Islet of Langerhans (tissue), 1 donor: ENCODE measurements around the gene NSFL1C.
"Not testable (repeated sequence)": the region's sequence is repeated elsewhere in the genome, so short reads cannot be mapped to it uniquely, and the experiment has no call there.

ENCODE experiments used
- FAIRE-seq: peaks from one replicate; lab custom pipeline; 2011; peaks lifted over from hg19 to GRCh38; lab: Jason Lieb, UNC

NSFL1C gene

DNA sequence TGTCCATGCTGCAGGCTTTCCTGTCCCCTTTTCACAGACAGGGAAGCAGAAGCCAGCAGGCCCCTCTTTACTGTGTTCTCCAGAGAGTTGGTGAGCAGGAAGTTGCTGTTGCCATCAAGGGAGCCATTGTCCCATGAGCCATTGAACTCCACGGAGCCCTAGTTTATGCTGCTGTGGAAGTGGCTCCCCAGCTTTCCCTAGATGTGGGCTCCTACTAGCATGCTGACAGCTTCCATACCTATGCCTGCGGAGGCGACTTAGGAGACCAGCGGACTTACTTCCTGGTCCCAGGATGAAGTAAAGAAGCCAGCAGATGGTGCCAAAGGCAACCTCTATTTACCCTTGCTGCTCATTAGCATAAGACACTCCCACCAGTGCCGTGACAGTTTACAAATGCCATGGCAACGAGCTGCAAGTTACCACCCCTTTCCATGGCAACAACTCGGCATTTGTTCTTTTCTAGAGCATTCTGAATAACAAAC, 43.0 kb downstream of the NSFL1C start:
- FAIRE-seq, result no peak

DNA sequence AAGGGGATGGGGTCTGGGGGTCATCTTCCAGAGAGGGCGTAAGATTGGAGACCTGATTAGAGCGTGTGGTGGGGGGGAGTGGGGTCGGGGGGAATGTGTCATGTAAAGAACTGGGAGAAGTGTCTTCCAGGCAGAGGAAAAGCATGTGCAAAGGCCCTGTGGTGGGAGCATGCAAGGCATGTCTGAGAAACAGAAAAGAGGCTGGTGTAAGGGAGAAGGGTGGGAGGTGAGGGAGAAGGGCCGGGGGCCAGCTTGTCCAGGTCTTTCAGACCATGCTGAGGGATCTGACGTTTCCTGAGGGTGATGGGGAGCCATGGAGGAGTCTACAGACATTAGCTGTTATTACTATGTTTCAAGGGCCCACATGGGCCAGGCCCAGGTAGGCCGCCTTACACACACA, 43.4 kb downstream of the NSFL1C start:
- no peak for FAIRE-seq

DNA sequence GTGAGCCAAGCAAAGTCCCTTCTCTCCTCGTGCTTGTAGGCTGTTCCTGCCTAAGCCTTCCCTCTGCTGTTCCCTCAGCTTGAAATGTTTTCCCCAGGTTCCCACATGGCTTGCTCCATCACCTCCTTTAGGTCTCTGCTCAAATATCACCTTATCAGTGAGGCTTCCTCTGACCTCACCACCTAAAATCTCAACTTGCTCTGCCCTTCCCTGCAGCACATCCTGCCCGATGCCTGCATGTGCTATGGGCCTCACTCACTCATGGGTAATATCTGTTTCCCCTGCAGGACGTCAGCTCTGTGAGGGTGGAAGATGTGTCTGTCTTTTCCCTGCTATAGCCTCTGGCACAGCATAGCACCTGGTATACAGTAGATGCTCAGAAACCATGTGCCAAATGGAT, 43.9 kb downstream of the NSFL1C start:
- FAIRE-seq, result no peak

DNA sequence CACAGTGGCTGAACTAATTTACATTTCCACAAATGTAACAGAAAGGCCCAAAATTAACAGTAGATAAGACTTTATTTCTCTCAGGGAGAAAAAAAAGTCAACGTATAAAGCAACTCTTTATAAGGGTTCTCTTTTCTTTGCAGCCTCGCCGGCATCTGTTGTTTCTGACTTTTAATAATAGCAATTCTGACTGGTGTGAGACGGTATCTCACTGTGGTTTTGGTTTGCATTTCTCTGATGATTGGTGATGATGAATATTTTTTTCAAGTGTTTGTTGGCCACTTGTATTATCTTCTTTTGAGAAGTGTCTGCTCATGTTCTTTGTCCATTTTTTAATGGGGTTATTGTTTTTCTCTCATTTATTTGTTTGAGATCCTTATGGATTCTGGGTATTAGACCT, 46.6 kb downstream of the NSFL1C start:
- no peak for FAIRE-seq

DNA sequence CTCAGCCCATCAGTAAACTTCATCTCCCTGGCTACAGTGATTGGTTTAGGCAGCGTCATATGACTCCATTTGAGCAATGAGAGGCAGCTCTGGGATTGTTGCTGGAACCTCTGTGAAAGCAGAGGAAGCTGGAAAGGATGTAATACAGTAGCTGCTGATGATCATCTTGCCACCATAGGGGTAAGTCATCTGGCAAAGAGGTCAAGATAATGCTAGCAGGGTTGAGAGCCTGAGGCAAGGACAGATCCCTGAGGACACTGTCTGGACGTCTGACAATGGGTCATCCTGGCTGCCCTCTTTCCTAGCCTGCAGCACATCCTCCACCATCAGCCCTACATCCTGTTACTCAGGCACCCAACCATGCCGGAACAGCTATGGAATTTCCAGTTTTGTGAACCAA, 48.3 kb downstream of the NSFL1C start:
- no peak for FAIRE-seq

DNA sequence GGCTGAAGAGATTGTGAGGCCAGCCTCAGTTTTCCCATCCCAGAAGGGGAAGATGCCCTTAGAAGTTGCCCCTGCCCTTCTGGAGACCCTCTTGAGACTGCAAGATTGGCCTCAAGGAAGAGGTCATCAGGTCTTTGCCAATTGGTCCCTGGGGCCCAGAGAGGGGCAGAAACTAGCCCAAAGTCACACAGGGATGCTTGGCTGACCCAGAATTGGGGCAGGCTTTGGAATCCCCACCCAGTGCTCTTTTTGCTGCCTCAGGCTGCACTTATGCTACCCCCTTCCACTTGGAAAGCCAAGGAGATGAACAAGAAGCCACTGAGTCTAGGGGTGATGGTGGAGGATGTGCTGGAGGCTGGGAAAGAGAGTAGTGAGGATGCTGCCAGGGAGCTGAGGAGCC, 48.9 kb downstream of the NSFL1C start:
- no peak for FAIRE-seq

DNA sequence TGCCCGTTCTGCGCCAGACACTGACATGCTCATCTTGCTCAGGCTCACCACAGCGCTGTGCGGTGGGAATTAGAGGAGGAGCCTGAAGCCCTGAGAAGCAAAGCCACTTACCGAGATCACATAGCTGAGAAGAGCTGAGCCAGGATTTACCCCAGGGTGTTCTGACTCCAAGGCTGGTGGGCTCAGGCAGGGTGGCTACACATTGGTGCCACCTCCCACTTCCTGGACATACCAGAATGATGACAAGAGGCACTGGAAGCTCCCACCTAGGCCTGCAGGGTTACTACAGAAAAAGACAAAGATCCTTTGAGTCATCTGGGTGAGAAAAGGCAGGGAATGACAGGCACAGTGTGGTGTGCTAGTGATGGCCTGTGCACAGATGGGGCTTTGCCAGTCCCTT, 49.4 kb downstream of the NSFL1C start:
- FAIRE-seq, result no peak

DNA sequence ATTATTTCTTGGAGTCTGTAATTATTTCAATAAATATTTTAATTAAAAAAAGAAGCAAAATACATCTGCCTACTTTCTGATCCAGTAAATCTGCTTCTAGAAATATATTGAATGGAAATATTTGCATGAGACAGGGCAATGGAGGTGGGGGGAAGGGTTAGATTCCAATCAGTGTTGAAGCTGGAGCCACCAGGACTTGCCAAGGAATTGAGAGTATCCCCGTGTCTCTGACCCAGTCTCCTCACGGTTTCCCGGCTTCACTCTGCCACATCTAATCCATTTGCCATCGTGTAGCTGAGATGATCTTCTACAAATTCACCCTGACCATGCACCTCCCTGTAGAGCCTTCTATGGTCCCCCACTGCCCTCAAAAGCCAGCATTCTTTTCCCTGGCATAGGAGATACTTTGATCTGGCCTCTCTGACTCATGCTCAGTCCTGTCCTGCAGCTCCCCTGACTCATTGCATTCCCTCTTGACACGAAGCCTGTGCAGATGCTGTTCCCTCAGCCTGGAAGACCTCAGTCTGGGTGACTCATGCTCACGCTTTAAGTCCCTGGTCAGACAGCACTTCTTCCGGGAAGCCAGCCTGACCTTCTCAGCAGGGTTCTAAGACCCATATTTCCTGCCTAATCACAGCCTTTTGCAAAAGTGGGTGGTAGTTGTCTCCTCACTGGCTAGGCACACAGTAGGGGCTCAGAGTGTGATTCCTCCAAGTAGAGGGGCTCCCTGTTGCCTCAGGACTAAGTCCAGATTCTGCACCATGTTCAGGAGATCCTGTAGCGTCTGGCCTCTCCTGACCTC, 50.8 kb downstream of the NSFL1C start:
- no peak for FAIRE-seq

DNA sequence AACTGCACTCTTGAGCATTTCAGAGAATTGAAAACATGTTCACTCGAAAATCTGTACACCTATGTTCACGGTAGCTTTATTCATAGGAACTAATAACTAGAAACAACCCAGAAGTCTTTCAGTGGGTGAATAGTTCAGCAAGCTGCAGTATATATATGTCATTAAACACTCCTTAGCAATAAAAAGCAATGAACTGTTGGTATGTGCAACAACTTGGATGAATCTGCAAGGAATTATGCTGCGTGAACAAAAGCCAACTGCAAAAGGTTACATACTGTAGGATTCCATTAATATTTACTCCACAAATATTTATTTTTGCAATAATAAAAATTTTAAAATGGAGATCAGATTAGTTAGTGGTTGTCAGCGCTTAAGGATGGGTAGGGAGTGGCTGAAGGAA, 51.7 kb downstream of the NSFL1C start:
- no peak for FAIRE-seq

DNA sequence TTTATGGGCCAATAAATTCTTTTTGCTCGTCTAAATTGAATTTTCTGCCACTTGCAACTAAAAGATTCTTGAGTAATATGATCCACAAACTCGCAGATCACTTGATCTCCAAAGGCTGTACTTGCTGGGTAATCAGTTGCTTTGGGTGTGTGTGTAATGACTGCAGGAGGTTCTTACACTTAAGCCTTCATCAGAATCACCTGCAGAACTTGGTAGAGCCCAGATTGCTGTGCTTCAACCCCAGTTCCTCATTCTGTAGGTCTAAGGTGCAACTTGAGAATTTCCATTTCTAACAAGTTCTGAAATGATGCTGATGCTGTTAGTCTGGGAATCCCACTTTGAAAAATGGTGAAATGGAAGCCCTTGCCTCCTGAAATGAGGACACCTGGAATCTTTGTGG, 60.8 kb downstream of the NSFL1C start:
- FAIRE-seq, result no peak

DNA sequence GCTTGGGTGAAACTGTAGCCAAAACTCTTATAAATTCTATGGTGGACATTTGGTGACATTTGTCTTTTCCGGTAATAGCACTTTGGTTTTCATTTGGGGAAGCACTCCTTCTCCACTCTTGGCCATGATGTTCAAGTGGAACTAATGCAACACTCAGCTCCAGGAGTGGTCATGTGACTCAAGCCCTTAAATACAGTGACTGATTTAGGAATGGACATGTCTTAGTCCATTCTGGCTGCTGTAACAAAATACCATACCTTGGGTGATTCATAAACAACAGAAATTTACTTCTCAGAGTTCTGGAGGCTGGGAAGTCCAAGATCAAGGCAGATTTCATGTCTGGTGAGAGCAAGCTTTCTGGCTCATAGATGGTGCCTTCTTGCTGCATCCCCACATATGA, 63.0 kb downstream of the NSFL1C start:
- FAIRE-seq, result no peak

DNA sequence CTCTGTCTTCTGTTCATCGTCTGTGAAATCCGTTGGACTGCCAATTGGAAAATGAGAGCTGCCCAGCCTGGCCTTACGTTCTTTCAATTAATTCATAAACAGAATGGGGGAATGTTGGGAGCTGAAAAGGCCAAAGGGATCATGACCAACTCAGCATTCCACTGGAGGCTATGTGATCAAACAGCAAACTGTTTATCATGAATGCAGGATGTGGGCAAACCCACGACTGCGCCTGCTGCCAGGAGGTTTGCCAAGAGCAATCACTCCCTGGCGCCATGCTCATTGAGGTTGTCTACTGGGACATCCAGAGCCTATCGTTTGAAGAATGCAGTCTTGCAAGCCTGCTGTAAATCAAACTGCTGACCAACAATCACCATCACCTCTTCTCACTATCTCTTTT, 64.5 kb downstream of the NSFL1C start:
- no peak for FAIRE-seq

DNA sequence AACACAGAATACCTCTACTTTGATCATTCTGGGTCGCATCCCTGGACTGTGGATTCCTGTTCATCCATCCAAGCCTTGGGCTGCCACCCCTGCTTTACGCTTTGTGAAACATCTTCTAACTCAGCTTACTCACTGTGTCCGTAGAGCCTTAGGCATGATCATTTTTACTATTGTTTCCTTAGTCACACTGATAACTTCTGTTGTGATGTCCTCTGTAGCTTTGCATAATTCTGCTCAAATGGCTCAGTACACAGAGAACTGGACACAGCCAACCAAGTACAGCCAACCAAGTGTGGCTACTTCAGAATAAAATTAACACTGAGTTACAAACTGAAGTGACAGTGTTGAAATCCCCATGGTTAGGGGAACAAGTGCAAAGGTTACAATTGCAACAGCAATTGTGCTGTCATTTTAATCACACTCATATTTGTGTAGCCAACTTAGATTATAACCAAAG, 65.2 kb downstream of the NSFL1C start:
- FAIRE-seq, result no peak

DNA sequence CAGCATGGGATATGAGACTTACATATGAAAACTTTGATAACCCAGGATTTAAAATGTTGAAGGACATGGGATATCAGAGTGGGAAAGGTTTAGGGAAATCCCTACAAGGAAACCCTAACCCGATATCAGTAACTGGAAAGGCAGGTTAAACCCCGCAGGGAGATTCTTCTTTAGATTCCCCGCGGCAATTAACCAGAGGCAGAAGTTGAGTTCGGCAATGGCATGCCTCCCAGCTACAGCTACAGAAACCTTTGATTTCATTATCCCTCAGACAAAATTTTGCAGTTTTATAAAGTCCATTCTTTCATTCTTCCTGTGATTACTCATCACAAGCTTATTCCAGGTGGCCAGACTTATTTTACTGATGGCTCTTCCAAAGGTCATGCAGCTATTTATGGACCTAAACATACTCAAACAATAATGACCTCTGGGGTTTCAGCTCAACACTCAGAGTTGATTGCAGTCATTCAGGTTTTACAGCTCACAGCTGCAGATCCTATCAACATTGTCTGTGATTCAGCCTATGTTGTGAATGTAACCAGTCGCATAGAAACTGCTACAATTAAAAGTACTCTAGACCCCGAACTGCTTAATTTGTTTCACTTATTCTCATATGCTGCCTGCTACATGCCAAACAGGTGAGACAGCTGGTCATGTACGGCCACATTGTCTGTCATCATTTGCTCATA, 66.8 kb downstream of the NSFL1C start:
- FAIRE-seq, result not testable (repeated sequence)

DNA sequence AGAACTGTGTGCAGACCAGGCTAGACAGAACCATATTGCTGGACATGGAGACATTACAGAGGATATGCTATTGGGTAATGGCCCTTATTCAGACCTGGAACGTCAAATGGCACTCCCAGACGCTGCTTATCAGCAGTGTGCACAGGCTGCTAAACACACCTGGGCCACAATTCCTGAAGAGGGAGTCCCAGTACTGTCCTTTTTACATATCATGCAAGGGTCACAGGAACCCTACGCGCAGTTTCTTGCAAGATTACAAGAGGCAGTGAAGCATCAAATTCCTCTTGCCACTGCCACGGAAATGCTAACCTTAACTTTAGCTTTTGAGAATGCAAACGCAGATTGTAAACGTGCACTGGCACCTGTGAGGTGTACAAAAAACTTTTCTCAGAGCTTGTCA, 68.5 kb downstream of the NSFL1C start:
- FAIRE-seq, result not testable (repeated sequence)

DNA sequence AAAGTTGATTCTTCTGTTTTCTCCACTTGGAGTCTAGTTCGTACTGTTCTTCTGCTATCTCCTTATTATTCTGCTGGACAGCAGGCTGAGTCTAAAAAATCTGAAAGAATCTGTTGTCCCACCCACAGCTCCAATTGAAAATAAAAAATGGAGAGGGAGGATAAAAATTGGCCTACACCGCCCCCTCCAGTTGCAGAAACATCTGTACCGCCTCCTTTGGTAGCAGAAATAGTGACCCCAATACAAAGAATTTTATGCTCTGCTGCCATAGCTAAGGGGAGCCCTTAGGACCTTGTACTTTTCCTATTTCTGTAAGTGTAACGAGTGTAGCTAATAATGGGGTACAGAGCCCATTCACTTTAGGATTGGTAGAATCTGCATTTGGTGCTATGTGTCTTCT, 68.9 kb downstream of the NSFL1C start:
- FAIRE-seq, result no peak

DNA sequence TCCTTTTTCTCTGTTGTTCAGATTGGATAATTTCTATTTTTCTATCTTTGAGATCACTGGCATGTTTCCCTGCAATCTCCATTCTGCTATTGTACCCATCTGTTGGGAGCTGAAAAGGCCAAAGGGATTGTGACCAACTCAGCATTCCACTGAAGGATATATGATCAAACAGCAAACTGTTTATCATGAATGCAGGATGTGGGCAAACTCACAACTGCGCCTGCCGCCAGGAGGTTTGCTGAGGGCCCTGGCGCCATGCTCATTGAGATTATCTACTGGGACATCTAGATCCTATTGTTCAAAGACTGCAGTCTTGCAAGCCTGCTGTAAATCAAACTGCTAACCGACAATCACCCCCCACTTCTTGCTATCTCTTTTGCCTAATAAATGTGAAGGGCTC, 69.9 kb downstream of the NSFL1C start:
- FAIRE-seq, result no peak

DNA sequence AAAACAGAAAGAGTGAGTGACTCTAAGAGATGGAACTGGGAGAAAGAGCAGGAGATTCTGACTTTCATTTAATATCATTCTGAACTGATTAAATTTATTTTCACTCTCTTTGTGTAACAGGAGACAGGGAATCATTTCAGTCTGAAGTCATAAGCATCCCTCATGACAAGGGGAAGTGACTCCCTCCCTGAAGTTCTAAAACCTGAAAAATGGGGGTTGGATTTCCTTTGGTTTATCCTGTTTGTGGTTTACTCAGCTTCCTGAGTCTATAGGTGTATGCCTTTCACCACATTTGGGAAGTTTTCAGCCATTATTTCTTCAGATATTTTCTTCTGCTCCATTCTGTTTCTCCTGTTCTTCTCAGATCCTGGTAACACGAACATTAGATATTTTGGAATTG, 70.4 kb downstream of the NSFL1C start:
- FAIRE-seq, result no peak

DNA sequence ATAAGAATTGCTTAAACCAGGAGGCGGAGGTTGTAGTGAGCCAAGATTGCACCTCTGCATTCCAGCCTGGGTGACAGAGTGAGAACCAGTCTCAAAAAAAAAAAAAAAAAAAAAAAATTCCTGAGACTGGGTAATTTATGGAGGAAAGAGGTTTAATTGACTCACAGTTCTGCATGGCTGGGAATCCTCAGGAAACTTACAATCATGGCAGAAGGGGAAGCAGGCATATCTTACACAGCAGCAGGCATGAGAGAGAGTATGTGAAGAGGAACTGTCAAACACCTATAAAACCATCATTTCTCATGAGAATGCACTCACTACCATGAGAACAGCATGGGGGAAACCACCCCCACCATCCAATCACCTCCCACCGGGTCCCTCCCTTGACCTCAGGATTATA, 72.0 kb downstream of the NSFL1C start:
- FAIRE-seq, result no peak

DNA sequence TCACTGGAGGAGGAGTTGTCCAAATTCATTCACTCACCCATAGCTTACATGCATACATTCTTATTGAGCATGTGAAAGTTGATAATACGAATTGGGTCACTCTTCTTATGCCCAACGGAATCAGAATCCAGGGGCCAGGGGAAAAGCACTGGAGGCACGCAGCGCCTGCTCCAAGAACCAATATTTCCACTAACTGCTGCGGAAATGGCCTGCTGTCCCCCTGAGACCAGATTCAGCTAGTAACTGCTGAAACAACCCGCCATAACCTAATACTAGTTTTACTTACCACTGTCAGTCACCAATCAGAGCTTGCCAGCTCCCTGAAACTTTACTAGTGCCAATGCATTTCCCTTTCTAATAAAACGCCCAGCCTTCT, 73.2 kb downstream of the NSFL1C start:
- no peak for FAIRE-seq

DNA sequence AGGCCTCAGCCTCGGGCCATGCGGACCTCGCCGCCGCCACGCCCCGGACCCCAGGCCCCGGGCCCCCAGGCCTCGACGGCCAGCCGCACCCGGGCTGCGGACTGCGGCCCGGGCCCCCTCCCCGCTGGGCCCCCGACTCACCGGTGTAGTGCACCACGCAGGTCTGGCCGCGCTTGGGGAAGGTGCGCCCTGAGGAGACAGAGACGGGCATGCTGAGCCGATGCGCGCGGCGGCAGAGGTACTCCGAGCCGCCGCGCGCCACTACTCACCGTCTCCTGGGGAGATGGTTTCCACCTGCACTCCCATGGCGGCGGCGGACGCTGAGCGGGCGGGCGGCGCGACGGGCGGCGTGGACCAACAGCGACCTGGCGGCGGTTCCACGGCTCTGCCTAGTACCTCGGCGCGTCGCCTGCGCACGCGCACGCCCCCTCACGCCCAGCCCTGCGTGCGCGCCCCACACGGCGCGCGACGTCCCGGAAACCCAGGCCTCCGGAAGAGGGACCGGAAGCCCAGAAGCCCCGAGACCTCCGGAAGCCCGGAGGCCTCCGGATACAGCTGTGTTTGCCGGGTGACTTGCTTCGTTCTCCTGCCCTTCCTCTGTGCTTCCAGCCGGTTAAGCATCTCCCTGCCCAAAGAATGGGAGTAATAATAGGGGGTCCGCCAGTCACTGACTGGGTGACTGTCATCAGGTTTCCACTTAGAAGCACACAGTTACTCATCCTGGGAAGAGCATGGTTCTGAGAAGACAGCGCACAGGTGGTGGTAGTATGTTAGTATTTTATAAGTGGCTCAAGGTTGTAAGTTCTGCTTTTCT, 73.7 kb downstream of the NSFL1C start, which contains the start of gene FKBP1A:
Gene FKBP1A (minus strand): TSS at position 362 of the 814 bp plus-strand sequence. CDS start 56 bp downstream, at position 306.
- FAIRE-seq, result no peak

DNA sequence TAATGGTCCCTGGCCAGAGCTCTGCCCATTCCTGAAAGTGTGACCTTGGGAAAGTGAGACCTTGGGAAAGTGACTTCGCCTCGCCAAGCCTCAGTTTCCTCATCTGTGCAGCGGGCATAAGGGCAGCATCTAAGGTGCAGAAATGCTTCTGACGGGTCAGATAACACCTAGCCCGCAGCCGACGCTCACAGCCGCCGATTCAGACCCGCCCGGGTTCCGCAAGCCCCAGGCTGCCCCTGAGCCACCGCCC, 74.3 kb downstream of the NSFL1C start:
- no peak for FAIRE-seq
